Astrocyte (in vitro differentiated cells and primary cell): ENCODE measurements around the gene TOP3B. TPM values are rescaled to one million over a fixed set of nuclear protein-coding genes. Genes with fewer than 3 reads are reported as not detected.

Experiments
- DNase-seq: peaks from one replicate; pipeline ENCODE4 v3.0.0-alpha.2; 2010; ENCODE audit warnings: low read depth
- FAIRE-seq: peaks from 2 replicates; lab custom pipeline; 2011; peaks lifted over from hg19 to GRCh38; lab: Jason Lieb, UNC
- H2AFZ ChIP-seq: 2 replicates; pipeline ENCODE4 v1.6.0; 2012; ENCODE audit warnings: low read depth, low read length, inconsistent platforms
- H3K27ac ChIP-seq: 2 replicates; pipeline ENCODE4 v1.5.1; 2011; ENCODE audit warnings: low read depth, low read length, inconsistent platforms
- H3K27me3 ChIP-seq: 2 replicates; pipeline ENCODE4 v1.6.0; 2011; ENCODE audit warnings: low read length, inconsistent platforms; ENCODE audit not compliant: insufficient read depth
- H3K36me3 ChIP-seq: 2 replicates; pipeline ENCODE4 v1.5.1; 2011; ENCODE audit warnings: low read length, inconsistent platforms; ENCODE audit not compliant: insufficient read depth
- H3K4me1 ChIP-seq: 2 replicates; pipeline ENCODE4 v1.5.1; 2011; ENCODE audit warnings: low read length, inconsistent platforms; ENCODE audit not compliant: insufficient read depth
- H3K4me2 ChIP-seq: 2 replicates; pipeline ENCODE4 v1.6.0; 2012; ENCODE audit warnings: low read length, inconsistent platforms
- H3K4me3 ChIP-seq: 2 replicates; pipeline ENCODE4 v1.5.1; 2011; ENCODE audit warnings: low read depth, mild to moderate bottlenecking, low read length, inconsistent platforms; ENCODE audit not compliant: insufficient read depth
- H3K79me2 ChIP-seq: 2 replicates; pipeline ENCODE4 v1.6.0; 2012; ENCODE audit warnings: mild to moderate bottlenecking, low read length, inconsistent platforms; ENCODE audit not compliant: insufficient read depth
- H3K9ac ChIP-seq: 2 replicates; pipeline ENCODE4 v1.6.0; 2012; ENCODE audit warnings: mild to moderate bottlenecking, low read length, inconsistent platforms
- H3K9me3 ChIP-seq: 2 replicates; pipeline ENCODE4 v1.5.1; 2012; ENCODE audit warnings: low read depth, mild to moderate bottlenecking, low read length, inconsistent platforms; ENCODE audit not compliant: insufficient read depth
- H4K20me1 ChIP-seq: 2 replicates; pipeline ENCODE4 v1.6.0; 2012; ENCODE audit warnings: low read length, inconsistent platforms; ENCODE audit not compliant: insufficient read depth
- H3K27ac Mint-ChIP-seq: one replicate; pipeline ENCODE4 v1.8.0; 2021; ENCODE audit warnings: mild to moderate bottlenecking, mixed read lengths; ENCODE audit not compliant: unreplicated experiment
- H3K27me3 Mint-ChIP-seq: one replicate; pipeline ENCODE4 v1.8.0; 2021; ENCODE audit warnings: low read depth, mixed read lengths; ENCODE audit not compliant: unreplicated experiment
- H3K36me3 Mint-ChIP-seq: one replicate; pipeline ENCODE4 v1.8.0; 2021; ENCODE audit warnings: low read depth, mixed read lengths; ENCODE audit not compliant: unreplicated experiment
- H3K4me1 Mint-ChIP-seq: one replicate; pipeline ENCODE4 v1.8.0; 2021; ENCODE audit warnings: low read depth, mixed read lengths; ENCODE audit not compliant: unreplicated experiment
- H3K4me3 Mint-ChIP-seq: one replicate; pipeline ENCODE4 v1.8.0; 2021; ENCODE audit warnings: mild to moderate bottlenecking, moderate library complexity, mixed read lengths; ENCODE audit not compliant: unreplicated experiment
- H3K9me3 Mint-ChIP-seq: one replicate; pipeline ENCODE4 v1.8.0; 2021; ENCODE audit warnings: mild to moderate bottlenecking, mixed read lengths; ENCODE audit not compliant: unreplicated experiment
- CTCF ChIP-seq: IDR thresholded peaks from 2 replicates; pipeline ENCODE4 v1.5.1; 2011; ENCODE audit warnings: low read depth, mild to moderate bottlenecking, inconsistent platforms, low read length, moderate library complexity; ENCODE audit not compliant: insufficient read depth
- EZH2 ChIP-seq: IDR thresholded peaks from 2 replicates; pipeline ENCODE4 v1.6.1; 2012; ENCODE audit warnings: mild to moderate bottlenecking, low read length, inconsistent platforms; ENCODE audit not compliant: insufficient read depth
- total RNA-seq: library from RNA; stranded (reverse); gene quantifications from 2 replicates; pipeline ENCODE4 v1.2.1, GENCODE V29; 2021

Gene TOP3B
- total RNA-seq, 1 donor from 2014 or later: 37.3 TPM

DNA sequence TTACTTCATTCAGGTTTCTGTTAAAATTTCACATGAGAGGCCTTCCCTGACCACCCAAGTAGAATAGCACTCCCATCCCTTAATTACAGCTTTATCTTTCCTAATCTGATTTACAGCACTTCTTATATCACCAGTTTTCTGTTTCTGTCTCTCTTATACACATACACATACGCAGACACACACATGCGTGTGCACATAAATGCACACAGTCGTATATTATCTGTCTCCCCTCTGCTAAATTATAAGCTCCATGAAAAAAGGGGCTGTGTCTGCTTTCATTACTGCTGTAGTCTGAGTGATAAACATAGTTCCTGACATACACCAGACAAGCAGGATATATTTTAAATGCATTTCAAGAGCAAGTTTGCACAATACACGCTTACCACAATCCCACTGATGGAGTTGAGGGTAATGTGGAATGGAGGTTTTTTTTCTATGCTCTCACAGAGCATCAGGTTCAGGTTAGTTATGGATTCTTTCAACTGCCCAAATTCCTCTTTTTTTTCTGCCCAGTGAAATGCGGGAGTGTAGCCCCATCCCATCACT, 13.7 kb upstream of the TOP3B start:
- no peaks in the 10 kb centered on the region for H3K9me3 Mint-ChIP-seq
- no peak for TF ChIP-seq CTCF
- TF ChIP-seq EZH2: no peak
- FAIRE-seq (no peak), DNase-seq (no peak)
- no peak overlapping the region for H3K4me3 Mint-ChIP-seq
- Histone ChIP-seq H3K9ac (no peak overlapping the region), H3K27me3 (peaks cover 13% of the 10 kb centered on the region), H4K20me1 (no peaks in the 10 kb centered on the region), H3K27ac (no peak overlapping the region), H3K79me2 (no peaks in the 10 kb centered on the region), H3K4me1 (no peaks in the 10 kb centered on the region), H3K36me3 (no peaks in the 10 kb centered on the region), H3K4me3 (no peak overlapping the region), H3K9me3 (no peaks in the 10 kb centered on the region), H3K4me2 (no peak overlapping the region), H2AFZ (no peak overlapping the region)
- H3K36me3 Mint-ChIP-seq: no peaks in the 10 kb centered on the region
- peaks cover 68% of the 10 kb centered on the region for H3K27me3 Mint-ChIP-seq
- no peaks in the 10 kb centered on the region for H3K4me1 Mint-ChIP-seq
- H3K27ac Mint-ChIP-seq: no peak overlapping the region

GRCh38 chr22:21995660-21996059, 13.1 kb upstream of the TOP3B start:
- Mint-ChIP-seq H3K27me3 (peaks cover 69% of the 10 kb centered on the region), H3K4me1 (no peaks in the 10 kb centered on the region), H3K36me3 (no peaks in the 10 kb centered on the region), H3K27ac (no peak overlapping the region), H3K4me3 (no peak overlapping the region), H3K9me3 (no peaks in the 10 kb centered on the region)
- no peak overlapping the region for H3K4me3 ChIP-seq
- H2AFZ ChIP-seq: no peak overlapping the region
- no peaks in the 10 kb centered on the region for H4K20me1 ChIP-seq
- FAIRE-seq: no peak
- H3K27me3 ChIP-seq: peaks cover 9% of the 10 kb centered on the region
- H3K9ac ChIP-seq: no peak overlapping the region
- no peak for DNase-seq
- H3K9me3 ChIP-seq: no peaks in the 10 kb centered on the region
- H3K36me3 ChIP-seq: no peaks in the 10 kb centered on the region
- no peaks in the 10 kb centered on the region for H3K79me2 ChIP-seq
- TF ChIP-seq EZH2 (no peak), CTCF (no peak)
- no peak overlapping the region for H3K4me2 ChIP-seq
- no peak overlapping the region for H3K27ac ChIP-seq
- H3K4me1 ChIP-seq: no peaks in the 10 kb centered on the region

- Mint-ChIP-seq H3K4me3 (no peak overlapping the region), H3K4me1 (no peaks in the 10 kb centered on the region), H3K27ac (no peak overlapping the region), H3K27me3 (peaks cover 69% of the 10 kb centered on the region), H3K9me3 (no peaks in the 10 kb centered on the region), H3K36me3 (no peaks in the 10 kb centered on the region)
- Histone ChIP-seq H3K4me2 (no peak overlapping the region), H3K9me3 (no peaks in the 10 kb centered on the region), H3K4me1 (no peaks in the 10 kb centered on the region), H3K36me3 (no peaks in the 10 kb centered on the region), H3K4me3 (no peak overlapping the region), H3K27ac (no peak overlapping the region), H3K27me3 (peaks cover 11% of the 10 kb centered on the region), H3K79me2 (no peaks in the 10 kb centered on the region), H2AFZ (no peak overlapping the region), H3K9ac (no peak overlapping the region), H4K20me1 (no peaks in the 10 kb centered on the region)
- FAIRE-seq: no peak
- TF ChIP-seq EZH2 (no peak), CTCF (no peak)
- DNase-seq: no peak
Observed at GRCh38 chr22:21994881-21995444, 12.4 kb upstream of the TOP3B start.
